Psoas muscle (tissue), 8 donors: ENCODE data around the gene STX12. TPM values are rescaled to one million over a fixed set of nuclear protein-coding genes. Genes with fewer than 3 reads are reported as not detected.

Source experiments
- ATAC-seq, 4 donors: fragments of 200-7000 bp; cut with Tn5 transposase; one replicate each; pipeline ENCODE4 v1.9.1; 2020; ENCODE audit warnings: moderate library complexity in 3 of 4, mild to moderate bottlenecking in 2 of 4
- DNase-seq, 2 donors: peaks; one replicate each; pipeline ENCODE4 v3.0.0-alpha.2; 2020
- H3K27ac ChIP-seq: fragments of 200-600 bp; one replicate; pipeline ENCODE4 v1.8.0; 2022
- H3K27me3 ChIP-seq, 3 donors: fragments of 200-600 bp in 1 of 3; one replicate each; pipeline versions ENCODE4 v1.6.1 to v1.8.0; 2013 to 2022; ENCODE audit warnings: low read length in 2 of 3, mild to moderate bottlenecking in 2 of 3, moderate library complexity in 1 of 3; ENCODE audit not compliant: insufficient read depth in 3 of 3
- H3K36me3 ChIP-seq, 2 donors: fragments of 200-600 bp in 1 of 2; one replicate each; pipeline versions ENCODE4 v1.6.1 to v1.8.0; 2013 to 2022; ENCODE audit warnings: low read depth in 1 of 2, mild to moderate bottlenecking in 1 of 2, moderate library complexity in 1 of 2; ENCODE audit not compliant: insufficient read depth in 1 of 2
- H3K4me1 ChIP-seq: fragments of 200-600 bp; one replicate; pipeline ENCODE4 v1.8.0; 2022
- H3K4me3 ChIP-seq: fragments of 200-600 bp; one replicate; pipeline ENCODE4 v1.8.0; 2022; ENCODE audit warnings: mild to moderate bottlenecking
- H3K9me3 ChIP-seq: fragments of 200-600 bp; one replicate; pipeline ENCODE4 v1.8.0; 2022
- CTCF ChIP-seq: fragments of 200-600 bp; IDR thresholded peaks from one replicate; pipeline ENCODE4 v1.8.0; 2022; ENCODE audit warnings: antibody characterized with exemption
- WGBS, 3 donors: extraction: QIAGEN DNeasy Blood & Tissue Kit; methylation state at CpG; one replicate each; pipeline versions ENCODE4 v1.1.6 to v1.1.7; 2013; 5-methylcytosine and 5-hydroxymethylcytosine counted together
- intact Hi-C, 2 donors: fragments of 100-400 bp; cut with DNase I; formaldehyde crosslinking; loops; one replicate each; pipeline versions ENCODE4 v1.11.0 to v1.14.2; 2022
- polyA plus RNA-seq, 3 donors: library from polyadenylated mRNA; stranded (reverse); fragments of 200-250 nt; gene quantifications; one replicate each; pipeline ENCODE4 v1.2.3, GENCODE V29; 2013
- total RNA-seq, 4 donors: library from RNA; stranded (reverse); fragmentation: NEBNext Ultra II Directional in 2 of 4; extraction: Animal tissue kit (Norgen Biotek cat#: 25700) in 2 of 4; gene quantifications; one replicate each; pipeline versions ENCODE4 v1.2.1 to v1.2.4, GENCODE V29; 2021 to 2023
- donor health status: healthy with polysubstance abuse.
- donor health status: DM: no; HTN: no; CAD: no; lungs with moderate emphysema.
- donor health status: Bipolar disorder and iron deficiency.
- donor health status: healthy.
- donor health status: DM: yes; HTN: yes; CAD: no.
- donor health status: DM: no; HTN: no; CAD: no.
- donor health status: DM: no; HTN: no; CAD: no.
- donor health status: DM: yes; HTN: yes; CAD: no.

The STX12 gene
- total and polyA plus RNA-seq, 7 donors, result 14.5 to 33.6 (median 24.7) TPM

GRCh38 chr1:27864264-27864895 is 91.4 kb downstream of the STX12 start:
- TF ChIP-seq CTCF, result no peak
- H3K36me3 ChIP-seq, result no peaks in the 10 kb centered on the region
- no peaks in the 10 kb centered on the region for H3K4me1 ChIP-seq
- peak overlapping the region; percentile 46 for H3K27ac ChIP-seq
- no peak for ATAC-seq
- 90 to 91% (median 90%) methylated on average over 8 of the region's 8 CpGs for WGBS, 3 donors
- no peak for DNase-seq
- H3K4me3 ChIP-seq, result no peak overlapping the region
- H3K9me3 ChIP-seq, result no peaks in the 10 kb centered on the region
- no peaks in the 10 kb centered on the region for H3K27me3 ChIP-seq
- intact Hi-C loops, result no loop called here

GRCh38 chr1:27865821-27866220 is 92.8 kb downstream of the STX12 start:
- DNase-seq (no peak), ATAC-seq (no peak)
- Histone ChIP-seq H3K4me1 (no peaks in the 10 kb centered on the region), H3K4me3 (no peak overlapping the region), H3K27ac (no peak overlapping the region), H3K36me3 (no peaks in the 10 kb centered on the region), H3K9me3 (no peaks in the 10 kb centered on the region), H3K27me3 (no peaks in the 10 kb centered on the region)
- WGBS, 3 donors, result 94 to 95% (median 95%) methylated on average over 10 of the region's 10 CpGs
- TF ChIP-seq CTCF, result no peak
- intact Hi-C loops, result no loop called here

GRCh38 chr1:27868556-27868931 is 95.5 kb downstream of the STX12 start:
- TF ChIP-seq CTCF, result no peak
- no peak overlapping the region for H3K27ac ChIP-seq
- H3K36me3 ChIP-seq, result no peaks in the 10 kb centered on the region
- H3K4me3 ChIP-seq, result no peak overlapping the region
- H3K4me1 ChIP-seq, result no peaks in the 10 kb centered on the region
- no peaks in the 10 kb centered on the region for H3K9me3 ChIP-seq
- DNase-seq (no peak), ATAC-seq (no peak)
- H3K27me3 ChIP-seq, result peaks cover 0 to 10% (median 0%) of the 10 kb centered on the region in 3 donors
- intact Hi-C loops, result no loop called here
- 78 to 88% (median 82%) methylated on average over 10 to 11 of the region's 11 CpGs for WGBS, 3 donors

GRCh38 chr1:27868932-27869718 is 96.1 kb downstream of the STX12 start:
- WGBS, 3 donors, result 53 to 55% (median 55%) methylated on average over 16 of the region's 16 CpGs
- no peaks in the 10 kb centered on the region for H3K9me3 ChIP-seq
- no peaks in the 10 kb centered on the region for H3K4me1 ChIP-seq
- H3K27ac ChIP-seq, result no peak overlapping the region
- no peak for ATAC-seq
- H3K27me3 ChIP-seq, result peaks cover 0 to 12% (median 0%) of the 10 kb centered on the region in 3 donors
- no peak overlapping the region for H3K4me3 ChIP-seq
- DNase-seq, result peak in 1 of 2 donors; percentile 52
- no peaks in the 10 kb centered on the region for H3K36me3 ChIP-seq
- TF ChIP-seq CTCF, result no peak
- intact Hi-C loops, result no loop called here
